ENCODE results near the gene PPBP. TPM values are rescaled to one million over a fixed set of nuclear protein-coding genes. Genes with fewer than 3 reads are reported as not detected.

The PPBP gene
- total RNA-seq, 3 donors from 2014 or later, result not detected

DNA sequence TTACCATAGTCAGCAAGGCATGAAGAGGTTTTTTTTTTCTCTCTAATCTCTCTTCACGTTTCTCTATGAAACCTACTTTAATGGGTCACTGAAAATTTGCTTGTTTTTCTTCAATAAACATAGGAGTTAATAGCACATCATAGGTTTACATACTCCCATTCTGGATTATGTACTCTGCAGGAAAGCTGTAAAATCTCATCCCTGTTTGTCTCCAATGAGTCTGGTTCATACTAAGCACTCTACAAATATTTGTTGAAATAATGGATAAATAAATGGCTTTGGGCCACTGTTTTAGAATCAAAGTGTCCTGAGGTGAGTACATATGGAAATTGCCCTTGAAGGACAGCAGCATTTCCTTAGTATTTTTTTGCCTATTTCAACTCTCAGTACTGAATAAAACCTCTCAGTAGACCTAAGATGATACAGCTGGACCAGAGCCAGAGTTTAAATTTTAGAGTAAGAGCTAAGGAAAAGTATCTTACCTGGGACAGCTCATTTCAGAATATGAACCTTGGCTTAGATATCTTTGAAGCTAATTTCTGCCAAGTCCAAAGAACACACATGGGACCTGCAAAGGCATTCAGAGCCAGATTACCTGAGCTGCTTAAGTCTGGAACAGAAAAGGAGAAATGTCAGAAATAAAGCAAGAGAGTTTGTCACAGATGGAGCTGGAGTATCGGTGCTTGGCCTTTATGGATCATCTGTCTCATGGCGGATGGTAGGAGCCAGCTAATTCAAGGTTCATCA, 40.6 kb downstream of the PPBP start:
- DNase-seq (no peak), ATAC-seq (no peak)
- TF ChIP-seq, protein P1, sequence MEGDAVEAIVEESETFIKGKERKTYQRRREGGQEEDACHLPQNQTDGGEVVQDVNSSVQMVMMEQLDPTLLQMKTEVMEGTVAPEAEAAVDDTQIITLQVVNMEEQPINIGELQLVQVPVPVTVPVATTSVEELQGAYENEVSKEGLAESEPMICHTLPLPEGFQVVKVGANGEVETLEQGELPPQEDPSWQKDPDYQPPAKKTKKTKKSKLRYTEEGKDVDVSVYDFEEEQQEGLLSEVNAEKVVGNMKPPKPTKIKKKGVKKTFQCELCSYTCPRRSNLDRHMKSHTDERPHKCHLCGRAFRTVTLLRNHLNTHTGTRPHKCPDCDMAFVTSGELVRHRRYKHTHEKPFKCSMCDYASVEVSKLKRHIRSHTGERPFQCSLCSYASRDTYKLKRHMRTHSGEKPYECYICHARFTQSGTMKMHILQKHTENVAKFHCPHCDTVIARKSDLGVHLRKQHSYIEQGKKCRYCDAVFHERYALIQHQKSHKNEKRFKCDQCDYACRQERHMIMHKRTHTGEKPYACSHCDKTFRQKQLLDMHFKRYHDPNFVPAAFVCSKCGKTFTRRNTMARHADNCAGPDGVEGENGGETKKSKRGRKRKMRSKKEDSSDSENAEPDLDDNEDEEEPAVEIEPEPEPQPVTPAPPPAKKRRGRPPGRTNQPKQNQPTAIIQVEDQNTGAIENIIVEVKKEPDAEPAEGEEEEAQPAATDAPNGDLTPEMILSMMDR (IDR thresholded peaks at IDR 0.05), result no peak
- H3K4me3 ChIP-seq, result no peak overlapping the region
- H3K4me1 ChIP-seq (ENCODE audit: low read depth), result no peaks in the 10 kb centered on the region
- intact Hi-C loops (cut with DNase I, micrococcal nuclease), result no loop called here
- no peaks in the 10 kb centered on the region for H3K9me3 ChIP-seq
- H3K36me3 ChIP-seq (ENCODE audit: low read depth), result no peaks in the 10 kb centered on the region

DNA sequence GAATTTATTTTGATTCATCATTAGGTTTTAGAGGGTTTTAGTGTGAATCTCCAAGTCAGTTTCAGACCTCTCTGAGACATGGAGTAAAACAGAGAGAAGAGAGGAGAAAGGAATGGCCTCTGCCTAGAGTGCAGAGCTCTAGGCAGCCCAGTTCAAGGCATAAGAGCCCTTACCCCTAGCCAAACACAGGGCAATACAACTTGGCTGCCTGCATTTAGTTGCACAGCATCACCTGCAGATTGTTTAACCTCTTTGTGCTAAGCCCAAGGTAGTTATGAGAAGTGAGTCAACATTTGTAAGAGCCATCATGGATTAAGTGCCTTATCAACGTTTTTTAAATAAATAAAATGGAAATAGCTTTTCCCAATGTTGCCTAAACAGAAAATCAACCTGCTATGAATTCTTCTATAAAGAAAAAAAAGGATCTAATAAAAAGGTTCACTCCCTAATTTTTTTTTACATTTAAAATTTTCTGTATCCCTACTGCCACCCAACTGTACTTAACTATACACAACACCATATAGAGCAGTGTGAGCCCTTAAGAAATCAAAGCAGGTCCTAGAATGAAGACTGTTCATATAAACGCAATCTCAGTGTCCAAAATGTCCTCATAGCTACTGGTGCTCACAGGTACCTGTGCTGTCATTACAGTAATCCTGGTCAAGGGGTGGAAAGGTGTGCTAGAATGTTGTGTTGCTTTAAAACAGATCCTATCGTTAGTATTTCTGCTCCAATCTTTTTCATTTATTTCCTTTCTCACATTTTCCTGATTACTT, 42.1 kb downstream of the PPBP start:
- no peaks in the 10 kb centered on the region for H3K9me3 ChIP-seq
- TF ChIP-seq, protein P1 (IDR thresholded peaks at IDR 0.05), result no peak
- H3K4me1 ChIP-seq (ENCODE audit: low read depth), result no peaks in the 10 kb centered on the region
- H3K4me3 ChIP-seq, result no peak overlapping the region
- DNase-seq (no peak), ATAC-seq (no peak)
- intact Hi-C loops (cut with DNase I, micrococcal nuclease), result no loop called here
- no peaks in the 10 kb centered on the region for H3K36me3 ChIP-seq (ENCODE audit: low read depth)

DNA sequence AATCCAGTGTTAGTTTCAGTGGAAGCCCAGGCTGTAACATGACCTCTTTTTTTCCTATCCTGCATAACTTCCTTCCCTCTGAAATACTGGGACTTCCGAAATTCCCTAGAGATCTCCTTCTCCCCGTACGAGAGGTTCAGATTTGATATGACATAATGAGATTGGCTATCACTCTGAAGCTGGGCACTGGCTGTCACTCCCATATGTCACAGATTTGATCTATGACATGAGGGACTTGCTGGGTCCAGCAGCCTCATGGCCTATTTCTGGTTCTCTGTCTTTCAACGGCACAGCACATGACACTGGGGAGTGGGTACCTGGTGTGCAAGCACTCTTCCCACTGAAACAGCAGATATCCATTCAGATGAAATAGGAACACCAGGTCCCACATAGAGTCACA, 42.9 kb downstream of the PPBP start:
- ATAC-seq, result no peak
- Histone ChIP-seq H3K36me3 (ENCODE audit: low read depth) (no peaks in the 10 kb centered on the region), H3K4me1 (ENCODE audit: low read depth) (no peaks in the 10 kb centered on the region), H3K4me3 (no peak overlapping the region), H3K9me3 (no peaks in the 10 kb centered on the region)
- TF ChIP-seq, protein P1 (IDR thresholded peaks at IDR 0.05), result no peak
- intact Hi-C loops (cut with DNase I, micrococcal nuclease), result no loop called here
- no peak for DNase-seq

DNA sequence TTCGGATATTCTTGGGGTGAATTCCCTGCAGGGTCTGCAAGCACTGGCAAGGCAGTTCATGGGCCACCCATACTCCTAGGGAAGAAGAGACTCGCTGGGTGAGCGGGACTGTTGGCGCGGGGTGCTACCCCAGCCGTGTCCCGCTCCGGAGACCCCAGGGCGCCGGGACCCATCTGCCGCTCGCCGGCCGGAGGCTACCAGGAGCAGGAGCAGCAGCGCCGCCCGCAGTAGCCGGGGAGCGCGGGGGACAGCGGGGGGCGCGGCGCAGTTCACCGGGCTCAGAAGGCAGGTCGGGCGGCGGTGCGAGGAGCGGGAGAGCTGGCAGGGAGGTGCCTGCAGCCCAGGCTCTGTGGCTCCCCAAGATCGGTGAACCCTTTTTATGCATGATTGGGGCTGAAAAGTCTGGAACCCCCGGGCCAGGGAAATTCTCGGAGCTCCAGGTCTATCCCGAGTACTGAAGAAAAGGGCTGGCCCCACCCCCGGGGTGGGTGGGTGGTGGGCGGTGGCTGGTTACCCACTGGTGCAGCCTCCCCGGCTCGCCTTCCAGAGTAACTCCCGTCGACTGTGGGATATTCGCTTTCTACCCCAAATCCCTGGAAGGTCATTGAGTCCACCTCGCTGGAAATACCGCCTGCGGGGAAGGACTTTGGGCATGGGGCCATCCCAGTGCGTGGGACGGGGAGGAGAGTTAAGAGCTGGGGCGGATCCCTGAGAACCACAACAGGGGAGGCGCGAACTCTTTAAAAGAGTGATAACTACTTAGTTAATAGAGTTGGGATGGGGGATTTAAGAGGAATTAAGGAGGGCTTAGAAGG, 43.7 kb downstream of the PPBP start:
- Histone ChIP-seq H3K36me3 (ENCODE audit: low read depth) (no peaks in the 10 kb centered on the region), H3K4me3 (no peak overlapping the region), H3K9me3 (no peaks in the 10 kb centered on the region), H3K4me1 (ENCODE audit: low read depth) (no peaks in the 10 kb centered on the region)
- ATAC-seq (peak; percentile 62), DNase-seq (peak; percentile 22 to 55 (median 40))
- TF ChIP-seq, protein P1 (IDR thresholded peaks at IDR 0.05), result no peak
- intact Hi-C loops (cut with DNase I, micrococcal nuclease), result no loop called here

DNA sequence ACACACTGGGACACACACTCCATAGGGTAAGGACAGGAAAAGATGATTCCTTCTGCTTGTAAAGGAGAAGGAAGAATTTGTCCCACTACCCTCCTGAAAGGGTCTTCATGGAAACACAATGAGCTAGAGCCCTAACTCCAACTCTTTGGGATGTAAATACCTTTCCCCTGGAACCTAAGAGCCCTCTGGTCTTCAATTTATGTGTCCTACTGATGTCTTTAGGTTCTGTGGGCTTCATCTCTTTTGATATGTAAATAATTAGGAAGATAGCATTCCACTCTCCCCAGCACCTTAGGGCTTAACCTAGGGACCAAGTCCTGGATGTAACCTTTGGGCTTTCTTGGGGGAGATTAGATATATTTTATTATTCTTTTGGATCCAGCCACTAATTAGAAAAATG, 44.4 kb downstream of the PPBP start:
- H3K4me1 ChIP-seq (ENCODE audit: low read depth), result no peaks in the 10 kb centered on the region

More for the DNA sequence above, 44.4 kb downstream of the PPBP start:
- intact Hi-C loops (cut with DNase I, micrococcal nuclease), result no loop called here
- Histone ChIP-seq H3K36me3 (ENCODE audit: low read depth) (no peaks in the 10 kb centered on the region), H3K9me3 (no peaks in the 10 kb centered on the region), H3K4me3 (no peak overlapping the region)
- no peak for DNase-seq
- no peak for ATAC-seq
- TF ChIP-seq, protein P1 (IDR thresholded peaks at IDR 0.05), result no peak

Measured in mucosa of descending colon (tissue), 3 donors.